HG03575 (cell line): Measurements from ENCODE around the gene SLC2A5.
"Not testable (repeated sequence)": the region's sequence is repeated elsewhere in the genome, so short reads cannot be mapped to it uniquely, and the experiment has no call there.

ENCODE experiments used
- ATAC-seq: cut with Tn5 transposase; IDR thresholded peaks from one replicate; pipeline ENCODE4 v1.9.1; 2021; ENCODE audit not compliant: unreplicated experiment, insufficient number of reproducible peaks, low FRiP score; ENCODE audit errors: extremely low read depth

The SLC2A5 gene

GRCh38 chr1:9093996-9094595 is 24.7 kb upstream of the SLC2A5 start:
- not testable (repeated sequence) for ATAC-seq

GRCh38 chr1:9093581-9093980 is 24.1 kb upstream of the SLC2A5 start:
- ATAC-seq, result no peak

- no peak for ATAC-seq
Observed at GRCh38 chr1:9093091-9093490, 23.7 kb upstream of the SLC2A5 start.

DNA sequence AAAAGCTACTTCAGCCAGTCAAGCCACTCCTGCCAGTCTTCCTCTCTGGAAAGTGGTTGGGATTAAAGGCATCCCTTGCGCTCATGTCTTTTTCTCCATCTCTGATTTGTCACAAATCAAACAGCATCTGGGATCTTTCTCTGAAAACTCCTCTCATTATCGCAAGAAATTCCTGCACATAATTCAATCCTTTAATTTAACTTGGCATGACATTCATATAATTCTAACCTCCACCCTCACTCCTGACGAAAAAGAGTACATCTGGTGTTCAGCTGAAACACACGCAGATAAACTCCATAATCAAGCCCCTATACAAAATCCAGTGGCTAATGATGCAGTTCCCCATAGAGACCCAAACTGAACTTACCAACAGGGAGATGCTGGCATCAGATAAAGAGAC is 19.4 kb upstream of the SLC2A5 start:
- ATAC-seq, result no peak

- ATAC-seq, result no peak
Observed at GRCh38 chr1:9087411-9088125, 18.1 kb upstream of the SLC2A5 start.

DNA sequence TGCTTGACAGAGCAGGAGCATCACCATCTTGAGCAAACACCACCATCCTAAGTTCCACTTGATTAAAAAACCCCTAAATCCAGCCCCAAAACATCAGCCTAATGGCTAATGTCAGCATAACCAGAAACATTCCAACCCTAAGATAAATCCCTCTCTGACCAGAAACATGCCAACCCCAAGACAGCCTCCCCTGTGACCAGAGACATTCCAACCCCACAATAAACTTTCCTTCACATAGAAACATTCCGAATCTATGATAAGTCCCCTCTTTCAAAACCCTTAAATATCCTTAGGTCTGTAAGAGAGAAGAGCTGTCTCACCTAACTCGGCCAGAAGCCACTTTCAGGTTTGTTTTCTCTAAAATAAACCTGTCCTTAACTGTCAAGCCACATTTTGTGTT is 17.4 kb upstream of the SLC2A5 start:
- ATAC-seq, result no peak

DNA sequence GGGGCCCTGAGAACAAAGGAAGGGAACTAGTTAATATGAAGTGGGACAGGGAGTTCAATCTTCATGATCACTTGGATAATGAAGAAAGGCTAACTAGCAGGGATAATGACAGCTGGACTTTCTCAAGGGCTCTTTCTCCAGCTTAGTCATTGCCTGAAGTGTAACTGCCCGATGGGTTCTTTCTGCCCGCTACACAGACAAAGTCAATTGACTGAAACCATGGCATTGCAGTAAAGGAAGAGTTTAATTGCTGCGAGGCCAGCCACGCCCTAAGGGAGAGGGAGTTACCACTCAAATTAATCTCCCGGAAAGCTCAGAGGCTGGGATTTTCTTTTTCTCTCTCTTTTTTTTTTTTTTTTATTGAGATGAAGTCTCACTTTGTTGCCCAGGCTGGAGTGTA is 16.6 kb upstream of the SLC2A5 start:
- ATAC-seq, result no peak

- ATAC-seq, result no peak
Observed at GRCh38 chr1:9085306-9085940, 16.0 kb upstream of the SLC2A5 start.

DNA sequence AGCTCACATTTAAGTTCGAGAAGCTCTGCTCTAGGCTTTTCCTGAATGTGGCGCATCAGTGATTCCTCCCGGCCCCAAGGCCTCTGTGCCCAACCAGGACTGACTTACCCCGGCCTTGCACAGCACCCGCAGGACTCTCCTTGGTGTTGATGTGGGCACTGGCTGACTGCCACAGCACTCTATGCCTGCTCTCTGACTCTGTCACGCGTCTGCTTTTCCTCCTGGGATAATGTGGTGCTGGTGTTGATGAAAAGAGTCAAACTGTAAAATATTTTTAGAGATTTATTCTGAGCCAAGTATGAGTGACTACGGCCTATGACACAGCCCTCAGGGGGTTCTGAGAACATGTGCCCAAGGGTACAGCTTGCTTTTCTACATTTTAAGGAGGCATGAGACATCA is 15.5 kb upstream of the SLC2A5 start:
- ATAC-seq, result no peak

DNA sequence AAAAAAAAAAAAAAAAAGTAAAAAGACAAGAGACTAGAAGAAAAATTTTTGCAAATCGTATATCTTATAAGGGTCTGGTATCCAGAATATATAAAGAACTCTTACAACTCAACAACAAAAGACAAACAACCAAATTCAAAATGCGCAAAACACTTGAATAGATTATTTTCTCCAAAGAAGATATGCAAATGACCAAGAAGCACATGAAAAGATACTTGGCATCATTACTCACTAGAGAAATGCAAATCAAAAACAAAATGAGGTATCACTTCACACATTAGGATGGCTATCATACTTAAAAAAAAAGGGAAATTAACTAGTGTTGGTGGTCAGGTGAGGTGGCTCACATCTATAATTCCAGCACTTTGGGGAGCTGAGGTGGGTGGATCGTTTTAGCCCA is 12.0 kb upstream of the SLC2A5 start:
- ATAC-seq, result no peak

DNA sequence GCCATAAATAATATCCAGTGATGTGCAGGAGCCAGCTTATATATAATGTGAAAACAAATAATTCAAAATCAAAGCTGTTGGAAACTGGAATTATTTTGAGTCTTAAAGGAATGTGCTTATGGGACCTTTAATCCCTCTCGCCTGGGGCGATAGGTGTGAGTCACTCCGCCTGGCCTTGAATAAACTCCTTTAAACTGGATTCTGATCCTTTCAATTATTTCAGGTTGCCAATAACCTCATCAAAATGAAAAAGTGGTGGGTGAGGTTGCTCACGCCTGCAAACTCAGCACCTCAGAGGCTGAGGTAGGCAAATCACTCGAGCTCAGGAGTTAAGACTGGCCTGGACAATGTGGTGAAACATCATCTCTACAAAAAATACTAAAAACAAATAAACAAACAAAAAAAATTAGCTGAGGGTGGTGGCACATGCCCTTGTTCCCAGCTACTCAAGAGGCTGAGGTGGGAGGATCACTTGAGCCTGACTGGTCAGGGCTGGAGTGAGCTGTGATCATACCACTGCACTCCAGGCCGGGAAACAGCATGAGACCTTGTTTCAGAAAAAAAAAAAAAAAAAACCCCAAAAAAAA is 11.4 kb upstream of the SLC2A5 start:
- no peak for ATAC-seq

GRCh38 chr1:9079988-9080704 is 10.7 kb upstream of the SLC2A5 start:
- no peak for ATAC-seq

- no peak for ATAC-seq
Observed at GRCh38 chr1:9078752-9079500, 9.5 kb upstream of the SLC2A5 start.

DNA sequence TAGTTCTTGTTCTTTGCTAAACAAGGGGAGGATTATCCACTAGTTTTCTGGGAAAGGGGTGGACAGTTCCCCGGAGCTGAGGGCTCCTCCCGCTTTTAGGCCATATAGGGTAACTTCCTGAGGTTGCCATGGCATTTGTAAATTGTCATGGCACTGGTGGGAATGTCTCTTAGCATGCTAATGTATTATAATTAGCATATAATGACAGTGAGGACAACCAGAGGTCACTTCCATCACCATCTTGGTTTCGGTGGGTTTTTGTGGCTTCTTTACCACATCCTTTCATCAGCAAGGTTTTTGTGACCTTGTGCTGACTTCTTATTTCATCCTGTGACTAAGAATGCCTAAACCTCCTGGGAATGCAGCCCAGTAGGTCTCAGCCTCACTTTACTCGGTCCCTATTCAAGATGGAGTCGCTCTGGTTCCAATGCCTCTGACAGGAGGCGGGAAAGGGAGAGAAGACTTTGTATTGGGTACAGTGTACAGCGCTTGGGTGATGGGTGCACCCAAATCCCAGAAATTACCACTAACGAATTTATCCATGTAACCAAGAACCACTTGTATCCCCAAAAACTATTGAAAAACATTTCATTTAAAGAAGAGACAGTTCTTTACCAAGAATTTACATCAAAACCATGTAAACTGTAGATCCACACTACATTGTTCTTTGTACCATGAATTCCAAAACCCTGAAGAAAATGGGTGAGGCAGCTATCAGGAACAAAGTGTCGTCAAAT is 8.7 kb upstream of the SLC2A5 start:
- no peak for ATAC-seq

- ATAC-seq, result no peak
Observed at GRCh38 chr1:9075022-9075421, 5.6 kb upstream of the SLC2A5 start.

DNA sequence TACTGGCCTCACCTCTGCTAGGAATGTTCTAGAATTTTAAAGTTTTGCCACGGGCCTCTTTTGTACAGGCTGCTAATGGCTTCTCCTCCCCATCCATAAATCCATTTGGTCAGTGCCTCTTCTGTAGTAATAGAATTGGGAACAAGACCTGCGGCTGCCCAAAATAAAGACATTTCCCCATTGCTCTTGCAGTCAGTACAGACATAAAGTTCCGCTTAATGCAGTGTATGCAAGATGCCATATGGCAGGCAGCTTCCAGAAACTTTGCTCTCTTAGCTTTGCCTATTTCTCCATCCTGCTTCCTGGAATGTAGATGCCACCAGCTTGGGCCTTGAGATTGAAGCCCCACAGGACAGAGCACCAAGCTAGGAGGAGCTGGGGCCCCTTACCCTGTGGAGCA is 3.7 kb upstream of the SLC2A5 start:
- ATAC-seq, result no peak

- ATAC-seq, result no peak
Observed at GRCh38 chr1:9071554-9072235, 2.3 kb upstream of the SLC2A5 start.

GRCh38 chr1:9070486-9070885 is 1.1 kb upstream of the SLC2A5 start:
- ATAC-seq, result no peak
